ENCODE measurements around the gene DNAJC5.
A peak's percentile ranks its signal among the peaks of the same experiment; 100 is the strongest.

The DNAJC5 gene

GRCh38 chr20:63891061-63892002 is 3.6 kb upstream of the DNAJC5 start:
- in situ Hi-C loops (cut with HindIII; ENCODE audit: low pct_unique_long_range_greater_than_20kb, low sequenced_read_pairs) = no loop called here
- TF ChIP-seq JUND (IDR thresholded peaks at IDR 0.05; ENCODE audit: low read depth) = no peak
- DNase-seq (ENCODE audit: low read depth in 1 of 2, low spot score in 1 of 2) = no peak

GRCh38 chr20:63892402-63892801 is 2.5 kb upstream of the DNAJC5 start:
- in situ Hi-C loops (cut with HindIII; ENCODE audit: low pct_unique_long_range_greater_than_20kb, low sequenced_read_pairs) = no loop called here
- TF ChIP-seq JUND (IDR thresholded peaks at IDR 0.05; ENCODE audit: low read depth) = no peak
- DNase-seq (ENCODE audit: low read depth in 1 of 2, low spot score in 1 of 2) = no peak

- no peak for TF ChIP-seq JUND (IDR thresholded peaks at IDR 0.05; ENCODE audit: low read depth)
- in situ Hi-C loops (cut with HindIII; ENCODE audit: low pct_unique_long_range_greater_than_20kb, low sequenced_read_pairs) = no loop called here
- no peak for DNase-seq (ENCODE audit: low read depth in 1 of 2, low spot score in 1 of 2)
These were observed 948 bp upstream of the DNAJC5 start for GRCh38 chr20:63893999-63894357.

GRCh38 chr20:63895202-63895951 is 451 bp downstream of the DNAJC5 start:
- TF ChIP-seq JUND (IDR thresholded peaks at IDR 0.05; ENCODE audit: low read depth) = no peak
- in situ Hi-C loops (cut with HindIII; ENCODE audit: low pct_unique_long_range_greater_than_20kb, low sequenced_read_pairs) = no loop called here
- DNase-seq (ENCODE audit: low read depth in 1 of 2, low spot score in 1 of 2) = no peak

GRCh38 chr20:63895952-63896263 is 982 bp downstream of the DNAJC5 start:
- DNase-seq (ENCODE audit: low read depth in 1 of 2, low spot score in 1 of 2) = no peak
- TF ChIP-seq JUND (IDR thresholded peaks at IDR 0.05; ENCODE audit: low read depth) = no peak

GRCh38 chr20:63896264-63897105 is 1.6 kb downstream of the DNAJC5 start:
- no peak for TF ChIP-seq JUND (IDR thresholded peaks at IDR 0.05; ENCODE audit: low read depth)
- in situ Hi-C loops (cut with HindIII; ENCODE audit: low pct_unique_long_range_greater_than_20kb, low sequenced_read_pairs) = no loop called here
- peak; percentile 56 to 72 for DNase-seq (ENCODE audit: low read depth in 1 of 2, low spot score in 1 of 2)

More at GRCh38 chr20:63895952-63896263, 982 bp downstream of the DNAJC5 start:
- in situ Hi-C loops (cut with HindIII; ENCODE audit: low pct_unique_long_range_greater_than_20kb, low sequenced_read_pairs) = no loop called here

- no peak for TF ChIP-seq JUND (IDR thresholded peaks at IDR 0.05; ENCODE audit: low read depth)
- no peak for DNase-seq (ENCODE audit: low read depth in 1 of 2, low spot score in 1 of 2)
- in situ Hi-C loops (cut with HindIII; ENCODE audit: low pct_unique_long_range_greater_than_20kb, low sequenced_read_pairs) = no loop called here
These were observed 3.1 kb downstream of the DNAJC5 start for GRCh38 chr20:63897978-63898561.

- TF ChIP-seq JUND (IDR thresholded peaks at IDR 0.05; ENCODE audit: low read depth) = no peak
- in situ Hi-C loops (cut with HindIII; ENCODE audit: low pct_unique_long_range_greater_than_20kb, low sequenced_read_pairs) = no loop called here
- DNase-seq (ENCODE audit: low read depth in 1 of 2, low spot score in 1 of 2) = no peak
These were observed 4.1 kb downstream of the DNAJC5 start for GRCh38 chr20:63898882-63899558.

GRCh38 chr20:63900413-63900812 is 5.5 kb downstream of the DNAJC5 start:
- TF ChIP-seq JUND (IDR thresholded peaks at IDR 0.05; ENCODE audit: low read depth) = no peak
- in situ Hi-C loops (cut with HindIII; ENCODE audit: low pct_unique_long_range_greater_than_20kb, low sequenced_read_pairs) = no loop called here
- DNase-seq (ENCODE audit: low read depth in 1 of 2, low spot score in 1 of 2) = no peak

- in situ Hi-C loops (cut with HindIII; ENCODE audit: low pct_unique_long_range_greater_than_20kb, low sequenced_read_pairs) = no loop called here
- no peak for TF ChIP-seq JUND (IDR thresholded peaks at IDR 0.05; ENCODE audit: low read depth)
- DNase-seq (ENCODE audit: low read depth in 1 of 2, low spot score in 1 of 2) = no peak
These were observed 9.1 kb downstream of the DNAJC5 start for GRCh38 chr20:63903796-63904561.

GRCh38 chr20:63908008-63908682 is 13.2 kb downstream of the DNAJC5 start:
- TF ChIP-seq JUND (IDR thresholded peaks at IDR 0.05; ENCODE audit: low read depth) = no peak
- DNase-seq (ENCODE audit: low read depth in 1 of 2, low spot score in 1 of 2) = no peak
- in situ Hi-C loops (cut with HindIII; ENCODE audit: low pct_unique_long_range_greater_than_20kb, low sequenced_read_pairs) = no loop called here

All from T47D (cell line).